GM12891 (cell line): Measurements from ENCODE around the gene ZFY.
"Not testable (repeated sequence)": the region's sequence is repeated elsewhere in the genome, so short reads cannot be mapped to it uniquely, and the experiment has no call there.

Experiments used
- POLR2A ChIP-seq: IDR thresholded peaks from 2 replicates; pipeline ENCODE4 v1.6.1; 2011; ENCODE audit warnings: low read depth, low read length, control low read depth
- POLR2AphosphoS5 ChIP-seq: IDR thresholded peaks from 2 replicates; pipeline ENCODE4 v1.6.1; 2011; ENCODE audit warnings: low read depth, low read length, control low read depth
- TAF1 ChIP-seq: IDR thresholded peaks from 2 replicates; pipeline ENCODE4 v1.6.1; 2011; ENCODE audit warnings: low read depth, low read length, control low read depth

- not testable (repeated sequence) for TF ChIP-seq POLR2A, TAF1, POLR2AphosphoS5
These were observed 62.2 kb downstream of the ZFY start for GRCh38 chrY:2997369-2997768.
